Right lobe of liver (tissue), 6 donors: ENCODE results near the gene ANKRD29. TPM values are rescaled to one million over a fixed set of nuclear protein-coding genes. Genes with fewer than 3 reads are reported as not detected.

Experiments
- ATAC-seq, 4 donors: fragments of 200-7000 bp; cut with Tn5 transposase; one replicate each; pipeline ENCODE4 v1.9.1; 2020; ENCODE audit warnings: mild to moderate bottlenecking in 4 of 4, moderate library complexity in 4 of 4
- DNase-seq, 3 donors: peaks; one replicate each; pipeline ENCODE4 v3.0.0-alpha.2; 2020
- H3K27ac ChIP-seq, 3 donors: fragments of 200-600 bp; one replicate each; pipeline ENCODE4 v1.8.0; 2022
- H3K27me3 ChIP-seq, 2 donors: fragments of 200-600 bp; one replicate each; pipeline ENCODE4 v1.8.0; 2022
- H3K36me3 ChIP-seq, 4 donors: fragments of 200-600 bp; sonication (generic) in 1 of 4; one replicate each; pipeline versions ENCODE4 v1.5.1 to v1.8.0; 2017 to 2022; ENCODE audit warnings: control low read depth in 1 of 4
- H3K4me1 ChIP-seq, 4 donors: fragments of 200-600 bp; sonication (generic) in 1 of 4; one replicate each; pipeline versions ENCODE4 v1.5.1 to v1.8.0; 2017 to 2022; ENCODE audit warnings: control low read depth in 1 of 4
- H3K4me3 ChIP-seq, 3 donors: fragments of 200-600 bp; one replicate each; pipeline ENCODE4 v1.8.0; 2022
- H3K9me3 ChIP-seq, 4 donors: fragments of 200-600 bp; sonication (generic) in 1 of 4; one replicate each; pipeline versions ENCODE4 v1.5.1 to v1.8.0; 2017 to 2022; ENCODE audit warnings: control low read depth in 1 of 4
- CTCF ChIP-seq, 4 donors: fragments of 200-600 bp in 3 of 4; fragments of 450-650 bp in 1 of 4; IDR thresholded peaks; one replicate each; pipeline versions ENCODE4 v1.5.1 to v1.8.0; 2016 to 2022; ENCODE audit warnings: antibody characterized with exemption in 4 of 4, mild to moderate bottlenecking in 2 of 4
- POLR2A ChIP-seq: fragments of 450-650 bp; IDR thresholded peaks from one replicate; pipeline ENCODE4 v1.6.1; 2017; ENCODE audit warnings: antibody characterized with exemption, mild to moderate bottlenecking
- WGBS: methylation state at CpG from one replicate; pipeline ENCODE4 v1.1.6; 2018; ENCODE audit warnings: low coverage, low lambda C conversion rate; ENCODE audit not compliant: insufficient coverage; ENCODE audit errors: missing lambda C conversion rate; 5-methylcytosine and 5-hydroxymethylcytosine counted together
- intact Hi-C, 2 donors: fragments of 100-400 bp; cut with DNase I; formaldehyde crosslinking; loops; one replicate each; pipeline versions ENCODE4 v1.11.2 to v1.14.1; 2022
- total RNA-seq, 6 experiments: library from RNA; depleted of rRNA in 2 of 6; stranded (reverse); fragments of >200 nt in 2 of 6; fragmentation: NEBNext Ultra II Directional in 3 of 6; extraction: Animal tissue kit (Norgen Biotek cat#: 25700) in 3 of 6; gene quantifications; one replicate each; pipeline versions ENCODE4 v1.1.0 to v1.2.4, GENCODE V29; 2016 to 2023
- donor health status: DM: no; HTN: yes; CAD: no.
- donor health status: DM: no; HTN: no; CAD: no.
- donor health status: DM: no; HTN: no; CAD: no.
- donor health status: DM: no; HTN: yes; CAD: no.
- donor health status: DM: no; HTN: yes; CAD: no.

The ANKRD29 gene
- total RNA-seq, 6 experiments from 2014 or later, result 0.39 to 4.8 (median 1.1) TPM

- H3K4me1 ChIP-seq, result peaks cover 0 to 20% (median 4%) of the 10 kb centered on the region in 4 donors
- peak overlapping the region in 1 of 3 donors; percentile 78 for H3K27ac ChIP-seq
- no peak for TF ChIP-seq POLR2A
- no peak for TF ChIP-seq CTCF (IDR thresholded peaks at IDR 0.05)
- H3K36me3 ChIP-seq, result no peaks in the 10 kb centered on the region
- DNase-seq (peak; percentile 38 to 62 (median 61)), ATAC-seq (peak; percentile 74 to 84 (median 78))
- intact Hi-C loops, result no loop called here
- no peaks in the 10 kb centered on the region for H3K27me3 ChIP-seq
- H3K9me3 ChIP-seq, result no peaks in the 10 kb centered on the region
- peak overlapping the region; percentile 40 to 56 (median 45) for H3K4me3 ChIP-seq
- 35% methylated on average over 4 of the region's 18 CpGs for WGBS
Measured at GRCh38 chr18:23618862-23619387, 43.8 kb downstream of the ANKRD29 start.

DNA sequence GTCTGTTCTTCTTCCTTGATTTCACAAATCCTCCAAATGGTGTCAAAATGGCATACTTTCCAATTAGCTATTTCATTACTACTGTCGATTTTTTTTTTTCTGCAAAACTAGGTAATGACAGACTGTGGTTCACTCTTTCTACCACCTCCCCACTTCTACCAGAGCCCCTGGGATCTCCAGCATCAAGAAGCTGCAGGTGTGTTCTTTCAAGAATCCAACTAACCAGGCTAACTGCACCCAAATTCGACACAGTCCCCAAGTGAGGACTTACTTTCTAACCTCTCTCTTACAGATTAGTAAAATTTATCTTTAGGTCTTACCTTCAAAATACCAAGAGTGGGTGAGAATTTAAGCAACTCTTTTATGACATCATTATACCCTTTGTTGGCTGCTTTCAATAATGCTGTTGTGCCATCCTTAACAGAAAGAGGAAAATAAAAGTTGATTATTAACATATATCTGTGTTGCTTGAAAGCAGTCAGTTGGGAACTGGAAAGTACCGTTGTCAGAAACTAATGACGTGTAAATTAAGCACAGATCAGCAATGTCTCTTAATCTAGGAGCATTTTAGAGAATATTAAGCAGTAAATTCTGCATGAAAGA, 45.2 kb downstream of the ANKRD29 start:
- DNase-seq (no peak), ATAC-seq (peak; percentile 20 to 62 (median 42))
- Histone ChIP-seq H3K4me1 (peaks cover 0 to 20% (median 4%) of the 10 kb centered on the region in 4 donors), H3K9me3 (no peaks in the 10 kb centered on the region), H3K4me3 (no peak overlapping the region), H3K36me3 (no peaks in the 10 kb centered on the region), H3K27me3 (no peaks in the 10 kb centered on the region), H3K27ac (peak overlapping the region; percentile 44 to 78 (median 51))
- whole genome bisulfite sequencing, result 44% methylated on average over 4 of the region's 4 CpGs
- intact Hi-C loops, result no loop called here
- no peak for TF ChIP-seq CTCF (IDR thresholded peaks at IDR 0.05)
- TF ChIP-seq POLR2A, result no peak

DNA sequence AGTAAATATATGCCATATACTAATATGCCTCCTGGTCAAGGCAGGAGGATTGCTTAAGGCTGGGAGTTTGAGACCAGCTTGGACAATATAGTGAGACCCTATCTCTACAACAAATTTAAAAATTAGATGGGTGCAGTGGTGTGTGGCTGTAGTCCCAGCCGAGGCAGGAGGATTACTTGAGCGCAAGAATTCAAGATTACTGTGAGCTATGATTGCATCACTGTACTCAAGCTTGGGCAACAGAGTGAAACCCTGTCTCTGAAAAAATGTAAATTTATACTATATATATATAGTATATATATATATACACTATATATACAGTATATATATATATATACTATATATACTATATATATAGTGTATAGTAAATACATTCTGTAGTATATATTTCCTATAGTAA, 46.5 kb downstream of the ANKRD29 start:
- no peak for TF ChIP-seq CTCF (IDR thresholded peaks at IDR 0.05)
- no peak for TF ChIP-seq POLR2A
- 80% methylated on average over 2 of the region's 2 CpGs for WGBS
- DNase-seq (no peak), ATAC-seq (no peak)
- H3K9me3 ChIP-seq, result no peaks in the 10 kb centered on the region
- H3K27ac ChIP-seq, result no peak overlapping the region
- no peaks in the 10 kb centered on the region for H3K27me3 ChIP-seq
- peaks cover 0 to 20% (median 4%) of the 10 kb centered on the region in 4 donors for H3K4me1 ChIP-seq
- intact Hi-C loops, result no loop called here
- H3K36me3 ChIP-seq, result no peaks in the 10 kb centered on the region
- H3K4me3 ChIP-seq, result no peak overlapping the region

GRCh38 chr18:23614891-23615290, 47.8 kb downstream of the ANKRD29 start:
- peaks cover 0 to 20% (median 4%) of the 10 kb centered on the region in 4 donors for H3K4me1 ChIP-seq
- no peaks in the 10 kb centered on the region for H3K36me3 ChIP-seq
- 63% methylated on average over 3 of the region's 3 CpGs for WGBS
- intact Hi-C loops, result no loop called here
- no peak overlapping the region for H3K4me3 ChIP-seq
- ATAC-seq, result peak in 1 of 4 donors; percentile 23
- no peak for DNase-seq
- TF ChIP-seq POLR2A (no peak), CTCF (IDR thresholded peaks at IDR 0.05) (no peak)
- H3K27me3 ChIP-seq, result no peaks in the 10 kb centered on the region
- no peaks in the 10 kb centered on the region for H3K9me3 ChIP-seq
- no peak overlapping the region for H3K27ac ChIP-seq
